Measurements from ENCODE around the gene JOSD2. TPM values are rescaled to one million over a fixed set of nuclear protein-coding genes. Genes with fewer than 3 reads are reported as not detected.
A peak's percentile ranks its signal among the peaks of the same experiment; 100 is the strongest.

Gene JOSD2
- total and polyA plus RNA-seq, 2 donors: 15.9 to 51.2 TPM

DNA sequence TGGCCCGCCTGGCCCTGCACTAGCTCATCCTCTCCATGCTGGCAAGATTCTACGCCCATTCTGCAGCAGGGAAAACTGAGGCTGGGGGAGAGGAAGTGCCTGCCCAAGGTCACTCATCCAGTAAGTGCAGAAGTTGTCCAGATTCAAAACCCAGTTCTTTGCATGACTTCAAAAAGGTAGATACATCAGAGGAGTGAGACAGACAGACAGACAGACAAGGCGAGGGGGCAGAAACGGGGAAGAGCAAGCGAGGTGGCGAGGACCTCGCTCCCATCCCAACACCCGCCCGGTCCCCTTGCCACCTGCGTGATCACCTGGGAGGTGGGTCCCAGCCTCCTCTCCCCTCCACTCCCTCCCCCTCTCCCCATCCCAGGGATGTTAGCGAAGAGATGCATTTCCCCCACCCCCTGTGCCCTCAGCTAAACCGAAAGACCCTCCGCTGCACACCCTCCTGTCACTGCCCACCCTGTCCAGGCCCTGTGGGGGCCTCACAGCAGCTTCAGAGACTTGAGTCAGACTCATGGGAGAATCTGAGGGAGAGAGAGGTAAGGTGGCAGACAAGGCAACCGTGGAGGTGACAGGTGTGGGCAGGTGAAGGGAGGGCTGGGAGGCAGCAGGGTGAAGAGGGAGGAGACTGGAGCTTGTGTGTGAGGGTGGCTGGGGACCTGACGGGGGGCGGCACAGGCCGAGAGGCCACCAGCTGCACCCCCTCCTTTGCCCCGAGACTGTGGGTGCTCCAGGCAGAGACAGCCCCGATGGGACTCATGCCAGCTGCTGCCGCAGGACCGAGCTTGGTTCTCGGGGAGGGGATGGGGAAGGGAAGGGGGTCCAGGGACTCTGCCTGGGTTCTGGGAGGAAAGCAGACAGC, 38.3 kb upstream of the JOSD2 start:
- Histone ChIP-seq H3K4me1 (ENCODE audit: control insufficient read depth in 2 of 2, insufficient read depth in 2 of 2, low read length in 2 of 2) (no peaks in the 10 kb centered on the region), H3K27ac (ENCODE audit: low read depth in 1 of 2, low read length in 1 of 2) (no peak overlapping the region), H3K4me3 (ENCODE audit: low read length in 2 of 2) (no peak overlapping the region), H3K36me3 (ENCODE audit: control insufficient read depth in 2 of 2, insufficient read depth in 2 of 2, low read length in 1 of 2) (no peaks in the 10 kb centered on the region), H3K9me3 (ENCODE audit: control insufficient read depth in 2 of 2, insufficient read depth in 1 of 2, low read length in 1 of 2) (no peaks in the 10 kb centered on the region), H3K27me3 (ENCODE audit: control insufficient read depth in 2 of 2, insufficient read depth in 1 of 2, low read length in 1 of 2) (peaks cover 11 to 51% of the 10 kb centered on the region in 2 donors)
- DNase-seq (ENCODE audit: low read depth in 6 of 9, low spot score in 9 of 9): no peak
- 84% methylated on average over 22 of the region's 22 CpGs for WGBS

DNA sequence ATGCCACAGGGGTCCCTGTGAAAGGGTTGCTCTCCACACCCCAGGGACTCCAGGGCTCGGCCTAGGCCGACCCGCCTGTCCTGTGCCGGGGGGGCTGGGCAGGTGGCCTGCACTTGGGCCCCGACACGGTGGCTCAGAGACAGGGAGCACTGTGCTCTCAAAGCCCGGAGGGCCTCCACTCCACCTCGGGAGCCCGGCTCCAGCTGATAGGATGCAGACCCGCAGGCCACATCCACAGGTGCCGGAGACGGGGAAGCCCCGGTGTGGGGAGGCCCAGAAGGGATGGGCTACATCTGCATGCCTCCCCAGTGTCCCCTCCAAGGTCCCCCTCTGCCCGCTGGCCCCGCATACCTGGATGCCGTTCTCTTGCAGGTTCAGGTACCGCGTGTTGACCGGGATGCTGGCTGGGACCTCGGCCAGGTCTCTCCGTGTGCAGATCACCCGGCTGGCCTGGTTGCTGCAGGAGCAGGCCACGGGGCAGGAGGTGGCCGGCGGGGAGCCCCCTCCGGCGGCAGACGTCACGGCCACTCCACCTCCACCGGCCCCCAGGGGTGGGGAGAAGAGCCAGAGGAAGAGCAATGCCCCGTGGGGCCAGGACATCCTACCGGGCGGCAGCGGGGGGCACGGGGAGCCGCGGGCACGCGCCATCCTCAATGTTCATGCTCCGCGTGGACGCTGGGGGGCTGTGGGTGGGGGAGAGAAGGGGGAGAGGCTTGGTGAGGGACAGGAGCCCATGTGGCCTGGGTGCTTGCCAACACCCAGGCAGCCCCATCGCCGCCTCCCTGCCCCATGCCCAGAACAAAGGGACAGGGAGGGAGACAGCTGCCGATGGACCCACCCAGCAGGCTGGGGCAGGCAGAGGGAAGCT, 37.4 kb upstream of the JOSD2 start:
- no peaks in the 10 kb centered on the region for H3K9me3 ChIP-seq (ENCODE audit: control insufficient read depth in 2 of 2, insufficient read depth in 1 of 2, low read length in 1 of 2)
- H3K4me3 ChIP-seq (ENCODE audit: low read length in 2 of 2): no peak overlapping the region
- no peak overlapping the region for H3K27ac ChIP-seq (ENCODE audit: low read depth in 1 of 2, low read length in 1 of 2)
- WGBS: 84% methylated on average over 45 of the region's 45 CpGs
- H3K4me1 ChIP-seq (ENCODE audit: control insufficient read depth in 2 of 2, insufficient read depth in 2 of 2, low read length in 2 of 2): no peaks in the 10 kb centered on the region
- no peak for DNase-seq (ENCODE audit: low read depth in 6 of 9, low spot score in 9 of 9)
- H3K27me3 ChIP-seq (ENCODE audit: control insufficient read depth in 2 of 2, insufficient read depth in 1 of 2, low read length in 1 of 2): peaks cover 11 to 45% of the 10 kb centered on the region in 2 donors
- H3K36me3 ChIP-seq (ENCODE audit: control insufficient read depth in 2 of 2, insufficient read depth in 2 of 2, low read length in 1 of 2): no peaks in the 10 kb centered on the region

DNA sequence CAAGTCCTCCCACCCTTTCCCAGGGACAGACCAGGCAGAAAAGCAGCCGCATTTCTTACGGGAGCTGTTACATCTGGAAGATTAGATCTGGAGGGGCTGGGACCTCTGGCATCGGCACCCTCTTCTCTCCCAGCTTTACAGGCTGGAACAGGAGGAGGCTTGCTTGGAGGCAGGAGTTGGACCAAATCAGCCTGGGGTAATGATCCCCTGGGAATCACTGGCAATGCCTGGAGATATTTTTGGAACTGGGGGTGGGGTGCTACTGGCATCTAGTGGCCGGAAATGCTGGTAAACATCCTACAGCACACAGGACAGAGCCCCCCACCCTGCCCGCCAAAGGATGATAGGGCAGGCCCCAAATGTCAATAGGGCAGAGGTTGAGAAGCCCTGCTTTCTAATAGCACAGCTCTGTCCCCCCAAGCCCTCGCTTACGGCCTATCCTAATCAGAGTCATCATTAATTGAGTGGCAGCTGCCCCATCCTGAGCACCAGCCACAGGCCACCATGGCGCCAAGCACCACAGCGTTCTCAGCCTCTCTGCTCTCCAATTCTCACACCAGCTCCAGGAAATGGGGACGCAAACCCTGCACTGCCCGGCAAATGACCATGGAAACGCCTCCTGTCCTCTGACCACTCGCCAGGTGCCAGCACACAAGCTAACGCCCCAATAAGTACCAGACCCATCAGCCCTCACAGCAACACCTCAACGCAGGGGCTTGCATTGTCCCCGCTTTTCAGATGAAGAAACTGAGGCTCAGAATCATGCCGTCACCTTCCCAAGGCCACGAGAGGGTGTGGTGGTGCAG, 36.6 kb upstream of the JOSD2 start:
- no peaks in the 10 kb centered on the region for H3K36me3 ChIP-seq (ENCODE audit: control insufficient read depth in 2 of 2, insufficient read depth in 2 of 2, low read length in 1 of 2)
- H3K4me3 ChIP-seq (ENCODE audit: low read length in 2 of 2): no peak overlapping the region
- 83% methylated on average over 18 of the region's 18 CpGs for WGBS
- H3K9me3 ChIP-seq (ENCODE audit: control insufficient read depth in 2 of 2, insufficient read depth in 1 of 2, low read length in 1 of 2): no peaks in the 10 kb centered on the region
- DNase-seq (ENCODE audit: low read depth in 6 of 9, low spot score in 9 of 9): no peak
- no peaks in the 10 kb centered on the region for H3K4me1 ChIP-seq (ENCODE audit: control insufficient read depth in 2 of 2, insufficient read depth in 2 of 2, low read length in 2 of 2)
- H3K27me3 ChIP-seq (ENCODE audit: control insufficient read depth in 2 of 2, insufficient read depth in 1 of 2, low read length in 1 of 2): peaks cover 11 to 36% of the 10 kb centered on the region in 2 donors
- no peak overlapping the region for H3K27ac ChIP-seq (ENCODE audit: low read depth in 1 of 2, low read length in 1 of 2)

DNA sequence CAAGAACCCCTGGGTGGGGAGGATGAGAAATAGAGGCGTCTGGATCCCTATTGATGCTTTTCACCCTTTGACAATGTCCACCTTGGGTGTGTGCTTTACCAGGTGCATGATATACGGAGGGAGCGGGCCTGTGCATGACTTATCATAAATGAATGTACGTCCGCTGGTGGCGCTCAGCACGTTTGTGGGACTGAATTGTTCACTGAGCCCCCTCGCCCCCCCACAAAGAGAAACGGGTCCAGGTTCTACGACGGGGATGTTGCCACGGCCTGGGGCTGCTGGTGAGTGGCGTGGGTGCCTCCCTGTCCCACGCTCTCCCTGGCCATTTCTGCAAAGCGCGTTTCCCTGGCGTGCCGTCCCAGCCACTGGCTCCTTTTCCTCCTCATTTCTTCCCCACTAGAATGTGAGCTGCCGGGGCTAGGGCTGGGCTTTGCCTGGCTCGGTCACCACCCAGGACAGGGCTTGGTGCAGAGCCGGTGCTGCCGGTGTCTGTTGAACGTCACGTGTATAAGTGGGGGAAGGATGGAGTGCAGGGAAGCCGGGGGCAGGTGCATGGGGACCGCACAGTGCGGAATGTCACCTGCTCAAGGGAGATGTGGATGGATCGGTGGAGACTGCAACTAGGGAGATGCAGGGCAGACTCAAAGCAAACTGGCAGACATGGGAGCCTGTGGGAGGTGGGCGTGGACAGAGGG, 35.7 kb upstream of the JOSD2 start:
- Histone ChIP-seq H3K36me3 (ENCODE audit: control insufficient read depth in 2 of 2, insufficient read depth in 2 of 2, low read length in 1 of 2) (no peaks in the 10 kb centered on the region), H3K27me3 (ENCODE audit: control insufficient read depth in 2 of 2, insufficient read depth in 1 of 2, low read length in 1 of 2) (peaks cover 4 to 27% of the 10 kb centered on the region in 2 donors), H3K4me3 (ENCODE audit: low read length in 2 of 2) (no peak overlapping the region), H3K27ac (ENCODE audit: low read depth in 1 of 2, low read length in 1 of 2) (no peak overlapping the region), H3K4me1 (ENCODE audit: control insufficient read depth in 2 of 2, insufficient read depth in 2 of 2, low read length in 2 of 2) (no peaks in the 10 kb centered on the region), H3K9me3 (ENCODE audit: control insufficient read depth in 2 of 2, insufficient read depth in 1 of 2, low read length in 1 of 2) (no peaks in the 10 kb centered on the region)
- 87% methylated on average over 29 of the region's 29 CpGs for WGBS
- no peak for DNase-seq (ENCODE audit: low read depth in 6 of 9, low spot score in 9 of 9)

DNA sequence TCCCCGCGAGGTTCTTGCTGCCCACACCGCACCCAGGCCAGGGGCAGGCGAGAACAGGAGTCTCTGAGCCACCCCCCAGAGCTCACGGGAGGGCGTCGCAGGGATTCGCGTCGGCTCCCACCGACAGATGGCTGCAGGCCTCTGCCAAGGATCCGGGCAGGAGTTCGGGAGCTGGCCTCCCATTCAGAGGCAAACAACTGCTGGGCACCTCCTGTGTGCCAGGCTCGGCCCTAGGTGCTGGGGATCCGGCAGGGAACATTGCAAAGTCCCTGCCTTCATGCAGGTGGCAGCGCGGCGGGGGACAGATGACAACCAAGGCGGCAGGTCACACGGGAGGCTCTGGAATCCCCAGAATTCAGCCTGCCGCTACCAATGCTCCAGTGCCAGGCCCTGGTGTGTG, 32.0 kb upstream of the JOSD2 start:
- Histone ChIP-seq H3K27ac (ENCODE audit: low read depth in 1 of 2, low read length in 1 of 2) (no peak overlapping the region), H3K4me1 (ENCODE audit: control insufficient read depth in 2 of 2, insufficient read depth in 2 of 2, low read length in 2 of 2) (no peaks in the 10 kb centered on the region), H3K27me3 (ENCODE audit: control insufficient read depth in 2 of 2, insufficient read depth in 1 of 2, low read length in 1 of 2) (peaks cover 0 to 3% of the 10 kb centered on the region in 2 donors), H3K9me3 (ENCODE audit: control insufficient read depth in 2 of 2, insufficient read depth in 1 of 2, low read length in 1 of 2) (no peaks in the 10 kb centered on the region), H3K4me3 (ENCODE audit: low read length in 2 of 2) (no peak overlapping the region), H3K36me3 (ENCODE audit: control insufficient read depth in 2 of 2, insufficient read depth in 2 of 2, low read length in 1 of 2) (no peaks in the 10 kb centered on the region)
- 94% methylated on average over 21 of the region's 21 CpGs for WGBS
- DNase-seq (ENCODE audit: low read depth in 6 of 9, low spot score in 9 of 9): no peak

DNA sequence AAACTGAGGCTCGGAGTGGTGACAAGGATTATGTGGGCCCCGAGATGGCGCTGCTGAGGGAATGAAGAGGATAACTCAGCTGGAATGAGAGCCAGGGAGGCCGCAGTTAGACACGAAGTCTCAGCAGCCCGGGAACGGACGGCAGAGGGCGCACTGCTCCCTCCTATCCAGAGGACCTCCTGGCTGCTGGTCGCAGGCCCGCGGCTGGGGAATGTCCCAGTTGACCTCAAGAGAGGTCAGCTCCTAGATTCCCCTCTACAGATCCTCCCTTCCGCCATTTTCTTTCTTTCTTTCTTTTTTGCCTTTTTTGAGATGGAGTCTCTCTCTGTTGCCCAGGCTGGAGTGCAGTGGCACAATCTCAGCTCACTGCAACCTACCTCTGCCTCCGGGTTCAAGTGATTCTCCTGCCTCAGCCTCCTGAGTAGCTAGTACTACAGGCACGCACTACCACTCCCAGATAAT, 26.8 kb upstream of the JOSD2 start:
- H3K4me1 ChIP-seq (ENCODE audit: control insufficient read depth in 2 of 2, insufficient read depth in 2 of 2, low read length in 2 of 2): no peaks in the 10 kb centered on the region
- H3K4me3 ChIP-seq (ENCODE audit: low read length in 2 of 2): no peak overlapping the region
- H3K9me3 ChIP-seq (ENCODE audit: control insufficient read depth in 2 of 2, insufficient read depth in 1 of 2, low read length in 1 of 2): peaks cover 0 to 1% of the 10 kb centered on the region in 2 donors
- no peaks in the 10 kb centered on the region for H3K27me3 ChIP-seq (ENCODE audit: control insufficient read depth in 2 of 2, insufficient read depth in 1 of 2, low read length in 1 of 2)
- WGBS: 19% methylated on average over 15 of the region's 15 CpGs
- H3K27ac ChIP-seq (ENCODE audit: low read depth in 1 of 2, low read length in 1 of 2): no peak overlapping the region
- H3K36me3 ChIP-seq (ENCODE audit: control insufficient read depth in 2 of 2, insufficient read depth in 2 of 2, low read length in 1 of 2): no peaks in the 10 kb centered on the region
- peak in 7 of 9 donors; percentile 5 to 54 (median 26) for DNase-seq (ENCODE audit: low read depth in 6 of 9, low spot score in 9 of 9)

DNA sequence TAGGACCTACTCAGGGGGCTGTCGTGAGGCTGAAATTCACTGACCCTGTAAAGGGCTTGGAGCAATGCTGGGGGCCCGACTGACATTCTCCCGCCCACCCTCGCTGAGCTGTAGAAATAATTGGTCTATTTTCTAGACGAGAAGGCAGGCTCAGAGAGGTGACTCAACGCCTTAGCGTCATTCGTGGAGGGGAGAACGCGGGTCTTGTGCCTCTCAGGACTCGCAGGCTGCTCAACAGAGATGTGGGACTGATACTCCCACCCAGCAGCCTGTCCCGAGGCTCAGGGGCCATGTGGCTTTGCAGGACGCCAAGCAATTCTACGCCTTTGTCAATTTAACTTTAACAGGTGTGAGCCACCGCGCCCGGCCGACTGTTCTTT, 26.3 kb upstream of the JOSD2 start:
- Histone ChIP-seq H3K36me3 (ENCODE audit: control insufficient read depth in 2 of 2, insufficient read depth in 2 of 2, low read length in 1 of 2) (no peaks in the 10 kb centered on the region), H3K27ac (ENCODE audit: low read depth in 1 of 2, low read length in 1 of 2) (no peak overlapping the region), H3K4me1 (ENCODE audit: control insufficient read depth in 2 of 2, insufficient read depth in 2 of 2, low read length in 2 of 2) (no peaks in the 10 kb centered on the region), H3K4me3 (ENCODE audit: low read length in 2 of 2) (no peak overlapping the region), H3K27me3 (ENCODE audit: control insufficient read depth in 2 of 2, insufficient read depth in 1 of 2, low read length in 1 of 2) (no peaks in the 10 kb centered on the region), H3K9me3 (ENCODE audit: control insufficient read depth in 2 of 2, insufficient read depth in 1 of 2, low read length in 1 of 2) (peaks cover 0 to 1% of the 10 kb centered on the region in 2 donors)
- DNase-seq (ENCODE audit: low read depth in 6 of 9, low spot score in 9 of 9): no peak
- 79% methylated on average over 18 of the region's 18 CpGs for WGBS

DNA sequence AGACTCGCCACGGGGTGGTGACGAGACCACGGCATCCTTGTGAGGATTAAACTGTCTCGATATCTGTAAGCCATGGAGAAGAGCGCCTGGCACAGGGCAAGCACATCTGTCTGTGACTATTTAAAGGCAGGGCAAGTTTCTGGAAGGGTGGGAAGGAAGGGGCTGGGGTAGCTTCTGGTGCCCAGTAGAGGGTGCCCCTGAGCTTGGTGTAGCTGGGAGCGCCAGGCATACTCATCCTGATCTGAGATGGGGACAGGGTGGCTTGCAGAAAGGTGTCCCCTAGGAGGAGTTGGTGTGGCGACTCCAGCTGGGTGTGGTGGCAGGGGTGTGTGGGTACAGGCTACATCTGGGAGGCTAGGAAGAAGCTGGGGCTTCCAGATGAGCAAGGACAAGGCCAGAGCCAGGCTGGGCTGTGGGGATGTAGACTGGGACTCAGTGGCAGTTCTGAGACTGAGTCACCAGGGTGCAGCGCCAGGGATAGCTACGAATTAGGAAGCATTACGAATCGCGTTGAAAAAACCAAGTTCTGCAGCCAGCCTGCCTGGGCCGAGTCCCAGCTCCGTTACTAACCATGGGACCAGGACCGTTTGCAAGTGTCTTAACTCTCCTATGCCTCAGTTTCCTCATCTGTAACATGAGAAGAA, 25.8 kb upstream of the JOSD2 start:
- H3K4me1 ChIP-seq (ENCODE audit: control insufficient read depth in 2 of 2, insufficient read depth in 2 of 2, low read length in 2 of 2): no peaks in the 10 kb centered on the region

More for the DNA sequence above, 25.8 kb upstream of the JOSD2 start:
- H3K4me3 ChIP-seq (ENCODE audit: low read length in 2 of 2): no peak overlapping the region
- 93% methylated on average over 16 of the region's 16 CpGs for WGBS
- no peaks in the 10 kb centered on the region for H3K36me3 ChIP-seq (ENCODE audit: control insufficient read depth in 2 of 2, insufficient read depth in 2 of 2, low read length in 1 of 2)
- H3K27ac ChIP-seq (ENCODE audit: low read depth in 1 of 2, low read length in 1 of 2): no peak overlapping the region
- DNase-seq (ENCODE audit: low read depth in 6 of 9, low spot score in 9 of 9): no peak
- H3K27me3 ChIP-seq (ENCODE audit: control insufficient read depth in 2 of 2, insufficient read depth in 1 of 2, low read length in 1 of 2): no peaks in the 10 kb centered on the region
- H3K9me3 ChIP-seq (ENCODE audit: control insufficient read depth in 2 of 2, insufficient read depth in 1 of 2, low read length in 1 of 2): peaks cover 0 to 1% of the 10 kb centered on the region in 2 donors

All from thymus (tissue), 11 donors.